ENCODE results near the gene CECR2. TPM values are rescaled to one million over a fixed set of nuclear protein-coding genes. Genes with fewer than 3 reads are reported as not detected.
"Not testable (repeated sequence)": the region's sequence is repeated elsewhere in the genome, so short reads cannot be mapped to it uniquely, and the experiment has no call there.

The CECR2 gene
- total and polyA plus RNA-seq, 4 donors: 0.08 to 2.1 (median 0.37) TPM

DNA sequence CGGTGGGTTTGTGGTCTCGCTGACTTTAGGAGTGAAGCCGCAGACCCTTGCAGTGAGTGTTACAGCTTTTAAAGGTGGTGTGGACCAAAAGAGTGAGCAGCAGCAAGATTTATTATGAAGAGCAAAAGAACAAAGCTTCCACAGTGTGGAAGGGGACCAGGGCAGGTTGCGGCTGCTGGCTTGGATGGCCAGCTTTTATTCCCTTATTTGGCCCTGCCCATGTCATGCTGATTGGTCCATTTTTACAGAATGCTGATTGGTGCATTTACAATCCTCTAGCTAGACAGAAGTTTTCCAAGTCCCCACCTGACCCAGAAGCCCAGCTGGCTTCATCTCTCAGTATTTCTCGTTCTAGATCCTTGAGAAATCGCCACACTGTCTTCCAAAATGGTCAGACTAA, 58.3 kb downstream of the CECR2 start:
- H3K9me3 ChIP-seq (ENCODE audit: control insufficient read depth, low read length); H3K27ac ChIP-seq (ENCODE audit: low read depth in 1 of 2, low read length in 2 of 2); intact Hi-C loops (cut with DNase I); H3K4me1 ChIP-seq (ENCODE audit: control insufficient read depth in 1 of 2, insufficient read depth in 2 of 2, low read length in 2 of 2); DNase-seq; H3K27me3 ChIP-seq (ENCODE audit: control insufficient read depth in 1 of 2, insufficient read depth in 2 of 2, low read length in 1 of 2); H3K36me3 ChIP-seq (ENCODE audit: control insufficient read depth in 1 of 2, insufficient read depth in 2 of 2, low read length in 1 of 2); H3K4me3 ChIP-seq (ENCODE audit: low read length in 2 of 2); ATAC-seq (ENCODE audit: low FRiP score): not testable (repeated sequence)
- WGBS, 2 donors: 87 to 91% methylated on average over 6 of the region's 6 CpGs

GRCh38 chr22:17429516-17429915, 60.3 kb downstream of the CECR2 start:
- Histone ChIP-seq H3K4me3 (ENCODE audit: low read length in 2 of 2) (no peak overlapping the region), H3K9me3 (ENCODE audit: control insufficient read depth, low read length) (peaks cover 1% of the 10 kb centered on the region), H3K36me3 (ENCODE audit: control insufficient read depth in 1 of 2, insufficient read depth in 2 of 2, low read length in 1 of 2) (no peaks in the 10 kb centered on the region), H3K27me3 (ENCODE audit: control insufficient read depth in 1 of 2, insufficient read depth in 2 of 2, low read length in 1 of 2) (no peaks in the 10 kb centered on the region), H3K4me1 (ENCODE audit: control insufficient read depth in 1 of 2, insufficient read depth in 2 of 2, low read length in 2 of 2) (no peaks in the 10 kb centered on the region), H3K27ac (ENCODE audit: low read depth in 1 of 2, low read length in 2 of 2) (no peak overlapping the region)
- DNase-seq: no peak
- WGBS, 2 donors: 78 to 85% methylated on average over 1 of the region's 1 CpG
- intact Hi-C loops (cut with DNase I): no loop called here
- ATAC-seq (ENCODE audit: low FRiP score): no peak

DNA sequence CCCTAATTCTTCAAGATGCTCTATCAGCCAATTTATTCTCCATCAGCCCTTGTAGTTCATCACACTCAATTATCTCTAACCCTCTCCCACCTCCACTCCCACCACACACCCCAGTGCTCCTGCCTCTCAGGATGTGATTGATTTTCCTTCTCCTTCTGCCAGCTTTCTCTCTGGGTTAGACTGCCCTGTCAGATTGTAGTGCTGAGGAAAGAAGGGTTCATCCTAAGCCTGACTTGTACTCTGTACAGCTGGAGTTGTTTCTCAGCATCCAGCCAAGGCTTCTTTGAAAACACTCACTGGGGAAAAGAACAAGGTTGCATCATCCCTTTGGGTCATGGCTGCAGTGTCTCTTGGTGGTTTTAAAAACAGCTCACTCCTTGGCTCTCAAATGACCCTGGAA, 61.2 kb downstream of the CECR2 start:
- no peak for DNase-seq
- Histone ChIP-seq H3K9me3 (ENCODE audit: control insufficient read depth, low read length) (peaks cover 1% of the 10 kb centered on the region), H3K27ac (ENCODE audit: low read depth in 1 of 2, low read length in 2 of 2) (no peak overlapping the region), H3K36me3 (ENCODE audit: control insufficient read depth in 1 of 2, insufficient read depth in 2 of 2, low read length in 1 of 2) (no peaks in the 10 kb centered on the region), H3K4me3 (ENCODE audit: low read length in 2 of 2) (no peak overlapping the region), H3K4me1 (ENCODE audit: control insufficient read depth in 1 of 2, insufficient read depth in 2 of 2, low read length in 2 of 2) (no peaks in the 10 kb centered on the region), H3K27me3 (ENCODE audit: control insufficient read depth in 1 of 2, insufficient read depth in 2 of 2, low read length in 1 of 2) (no peaks in the 10 kb centered on the region)
- peak; percentile 48 for ATAC-seq (ENCODE audit: low FRiP score)
- intact Hi-C loops (cut with DNase I): no loop called here

GRCh38 chr22:17431179-17431578, 61.9 kb downstream of the CECR2 start:
- H3K9me3 ChIP-seq (ENCODE audit: control insufficient read depth, low read length): peaks cover 1% of the 10 kb centered on the region
- intact Hi-C loops (cut with DNase I): no loop called here
- ATAC-seq (ENCODE audit: low FRiP score): no peak
- H3K4me1 ChIP-seq (ENCODE audit: control insufficient read depth in 1 of 2, insufficient read depth in 2 of 2, low read length in 2 of 2): no peaks in the 10 kb centered on the region
- 29 to 44% methylated on average over 1 of the region's 1 CpG for WGBS, 2 donors
- no peak overlapping the region for H3K4me3 ChIP-seq (ENCODE audit: low read length in 2 of 2)
- DNase-seq: no peak
- H3K27me3 ChIP-seq (ENCODE audit: control insufficient read depth in 1 of 2, insufficient read depth in 2 of 2, low read length in 1 of 2): no peaks in the 10 kb centered on the region
- H3K27ac ChIP-seq (ENCODE audit: low read depth in 1 of 2, low read length in 2 of 2): no peak overlapping the region
- no peaks in the 10 kb centered on the region for H3K36me3 ChIP-seq (ENCODE audit: control insufficient read depth in 1 of 2, insufficient read depth in 2 of 2, low read length in 1 of 2)

- Histone ChIP-seq H3K9me3 (ENCODE audit: control insufficient read depth, low read length) (no peaks in the 10 kb centered on the region), H3K27me3 (ENCODE audit: control insufficient read depth in 1 of 2, insufficient read depth in 2 of 2, low read length in 1 of 2) (no peaks in the 10 kb centered on the region), H3K36me3 (ENCODE audit: control insufficient read depth in 1 of 2, insufficient read depth in 2 of 2, low read length in 1 of 2) (no peaks in the 10 kb centered on the region), H3K27ac (ENCODE audit: low read depth in 1 of 2, low read length in 2 of 2) (no peak overlapping the region), H3K4me1 (ENCODE audit: control insufficient read depth in 1 of 2, insufficient read depth in 2 of 2, low read length in 2 of 2) (no peaks in the 10 kb centered on the region), H3K4me3 (ENCODE audit: low read length in 2 of 2) (no peak overlapping the region)
- 70% methylated on average over 3 of the region's 3 CpGs for WGBS, 2 donors
- DNase-seq (no peak), ATAC-seq (ENCODE audit: low FRiP score) (no peak)
- intact Hi-C loops (cut with DNase I): no loop called here
Observed at GRCh38 chr22:17434856-17435255, 65.6 kb downstream of the CECR2 start.

GRCh38 chr22:17435375-17435774, 66.1 kb downstream of the CECR2 start:
- H3K9me3 ChIP-seq (ENCODE audit: control insufficient read depth, low read length): no peaks in the 10 kb centered on the region
- ATAC-seq (ENCODE audit: low FRiP score) (no peak), DNase-seq (no peak)
- no peaks in the 10 kb centered on the region for H3K27me3 ChIP-seq (ENCODE audit: control insufficient read depth in 1 of 2, insufficient read depth in 2 of 2, low read length in 1 of 2)
- no peak overlapping the region for H3K4me3 ChIP-seq (ENCODE audit: low read length in 2 of 2)
- intact Hi-C loops (cut with DNase I): no loop called here
- H3K27ac ChIP-seq (ENCODE audit: low read depth in 1 of 2, low read length in 2 of 2): no peak overlapping the region
- H3K4me1 ChIP-seq (ENCODE audit: control insufficient read depth in 1 of 2, insufficient read depth in 2 of 2, low read length in 2 of 2): no peaks in the 10 kb centered on the region
- H3K36me3 ChIP-seq (ENCODE audit: control insufficient read depth in 1 of 2, insufficient read depth in 2 of 2, low read length in 1 of 2): no peaks in the 10 kb centered on the region
- WGBS, 2 donors: 56 to 67% methylated on average over 3 of the region's 3 CpGs

DNA sequence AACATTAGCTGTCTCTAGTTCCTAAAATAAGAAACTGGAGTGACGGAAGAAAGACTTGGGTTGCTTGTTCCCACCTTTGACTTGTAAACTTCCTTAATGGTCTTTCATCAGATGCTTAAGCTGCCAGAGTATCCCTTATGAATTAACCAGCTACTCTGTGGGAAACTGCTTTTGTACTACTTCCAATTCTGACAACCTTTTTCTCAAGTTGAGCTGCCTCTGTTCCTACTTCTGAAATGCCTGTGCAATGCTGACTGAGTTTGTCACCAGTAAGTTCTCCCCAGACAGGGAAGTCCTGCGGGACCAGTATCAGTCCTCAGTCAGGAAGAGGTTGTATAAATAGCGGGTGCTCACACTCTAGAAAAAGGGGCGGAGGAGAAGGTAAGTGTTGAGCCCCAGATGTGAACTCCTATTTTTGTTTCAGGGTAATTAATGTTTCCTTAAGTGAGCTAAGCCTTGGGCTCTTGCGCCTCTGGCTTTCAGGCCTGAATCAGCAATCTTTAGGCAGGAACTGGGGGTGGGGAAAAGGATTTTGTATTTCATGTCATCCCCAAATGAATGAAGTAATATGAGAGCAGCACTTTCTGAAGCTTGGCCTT, 67.2 kb downstream of the CECR2 start:
- DNase-seq (no peak), ATAC-seq (ENCODE audit: low FRiP score) (no peak)
- Histone ChIP-seq H3K27me3 (ENCODE audit: control insufficient read depth in 1 of 2, insufficient read depth in 2 of 2, low read length in 1 of 2) (no peaks in the 10 kb centered on the region), H3K9me3 (ENCODE audit: control insufficient read depth, low read length) (no peaks in the 10 kb centered on the region), H3K36me3 (ENCODE audit: control insufficient read depth in 1 of 2, insufficient read depth in 2 of 2, low read length in 1 of 2) (no peaks in the 10 kb centered on the region), H3K4me3 (ENCODE audit: low read length in 2 of 2) (no peak overlapping the region), H3K27ac (ENCODE audit: low read depth in 1 of 2, low read length in 2 of 2) (no peak overlapping the region), H3K4me1 (ENCODE audit: control insufficient read depth in 1 of 2, insufficient read depth in 2 of 2, low read length in 2 of 2) (no peaks in the 10 kb centered on the region)
- 21 to 27% methylated on average over 5 of the region's 5 CpGs for WGBS, 2 donors
- intact Hi-C loops (cut with DNase I): no loop called here

GRCh38 chr22:17436981-17437412, 67.7 kb downstream of the CECR2 start:
- Histone ChIP-seq H3K9me3 (ENCODE audit: control insufficient read depth, low read length) (no peaks in the 10 kb centered on the region), H3K4me3 (ENCODE audit: low read length in 2 of 2) (no peak overlapping the region), H3K36me3 (ENCODE audit: control insufficient read depth in 1 of 2, insufficient read depth in 2 of 2, low read length in 1 of 2) (no peaks in the 10 kb centered on the region), H3K27ac (ENCODE audit: low read depth in 1 of 2, low read length in 2 of 2) (no peak overlapping the region), H3K27me3 (ENCODE audit: control insufficient read depth in 1 of 2, insufficient read depth in 2 of 2, low read length in 1 of 2) (no peaks in the 10 kb centered on the region), H3K4me1 (ENCODE audit: control insufficient read depth in 1 of 2, insufficient read depth in 2 of 2, low read length in 2 of 2) (no peaks in the 10 kb centered on the region)
- intact Hi-C loops (cut with DNase I): no loop called here
- no peak for DNase-seq
- 6 to 12% methylated on average over 8 of the region's 8 CpGs for WGBS, 2 donors
- no peak for ATAC-seq (ENCODE audit: low FRiP score)

DNA sequence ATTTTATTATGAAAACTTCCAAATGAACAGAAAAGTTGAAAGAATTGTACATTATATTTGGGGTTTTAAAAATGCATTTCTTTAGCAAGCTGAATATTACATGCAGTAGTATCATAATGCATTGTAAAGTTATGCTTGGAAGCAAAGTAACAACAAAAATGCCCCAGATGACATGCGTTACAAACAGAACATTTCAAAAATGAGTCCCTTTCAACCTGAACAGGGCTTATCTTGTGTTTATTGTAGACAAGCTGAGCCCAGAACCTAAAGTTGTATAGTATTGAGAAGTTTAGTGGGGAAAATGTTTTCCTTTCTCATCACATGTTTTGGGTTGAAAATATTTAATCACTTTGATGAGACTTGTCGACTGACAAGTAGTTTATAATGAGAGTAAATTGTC, 68.8 kb downstream of the CECR2 start:
- H3K9me3 ChIP-seq (ENCODE audit: control insufficient read depth, low read length): no peaks in the 10 kb centered on the region
- no peak overlapping the region for H3K4me3 ChIP-seq (ENCODE audit: low read length in 2 of 2)
- 61 to 63% methylated on average over 2 of the region's 2 CpGs for WGBS, 2 donors
- no peak for ATAC-seq (ENCODE audit: low FRiP score)
- H3K27me3 ChIP-seq (ENCODE audit: control insufficient read depth in 1 of 2, insufficient read depth in 2 of 2, low read length in 1 of 2): no peaks in the 10 kb centered on the region
- no peak for DNase-seq
- no peak overlapping the region for H3K27ac ChIP-seq (ENCODE audit: low read depth in 1 of 2, low read length in 2 of 2)
- intact Hi-C loops (cut with DNase I): no loop called here
- no peaks in the 10 kb centered on the region for H3K4me1 ChIP-seq (ENCODE audit: control insufficient read depth in 1 of 2, insufficient read depth in 2 of 2, low read length in 2 of 2)
- H3K36me3 ChIP-seq (ENCODE audit: control insufficient read depth in 1 of 2, insufficient read depth in 2 of 2, low read length in 1 of 2): no peaks in the 10 kb centered on the region
